SK-N-SH (cell line): Measurements from ENCODE around the gene TRAK1.
"Not testable (repeated sequence)": the region's sequence is repeated elsewhere in the genome, so short reads cannot be mapped to it uniquely, and the experiment has no call there.

Source experiments
- GABPA ChIP-seq: IDR thresholded peaks from 2 replicates; pipeline ENCODE4 v1.4.0; 2012; ENCODE audit warnings: low read depth, mild to moderate bottlenecking
- JUND ChIP-seq: IDR thresholded peaks from 2 replicates; pipeline ENCODE4 v1.4.0; 2012
- MAX ChIP-seq: IDR thresholded peaks from 2 replicates; pipeline ENCODE4 v1.4.0; 2012; ENCODE audit warnings: low read depth
- TF ChIP-seq, protein P1 (sequence below): IDR thresholded peaks from 2 replicates; pipeline ENCODE4 v1.4.0; 2012; ENCODE audit warnings: low read depth, borderline replicate concordance

DNA sequence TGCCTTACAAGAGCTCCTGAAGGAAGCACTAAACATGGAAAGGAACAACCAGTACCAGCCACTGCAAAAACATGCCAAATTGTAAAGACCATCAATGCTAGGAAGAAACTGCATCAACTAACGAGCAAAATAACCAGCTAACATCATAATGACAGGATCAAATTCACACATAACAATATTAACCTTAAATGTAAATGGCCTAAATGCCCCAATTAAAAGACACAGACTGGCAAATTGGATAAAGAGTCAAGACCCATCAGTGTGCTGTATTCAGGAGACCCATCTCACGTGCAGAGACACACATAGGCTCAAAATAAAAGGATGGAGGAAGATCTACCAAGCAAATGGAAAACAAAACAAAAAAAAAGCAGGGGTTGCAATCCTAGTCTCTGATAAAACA, 14.8 kb downstream of the TRAK1 start:
- TF ChIP-seq MAX, JUND, GABPA: not testable (repeated sequence)
- TF ChIP-seq, protein P1, sequence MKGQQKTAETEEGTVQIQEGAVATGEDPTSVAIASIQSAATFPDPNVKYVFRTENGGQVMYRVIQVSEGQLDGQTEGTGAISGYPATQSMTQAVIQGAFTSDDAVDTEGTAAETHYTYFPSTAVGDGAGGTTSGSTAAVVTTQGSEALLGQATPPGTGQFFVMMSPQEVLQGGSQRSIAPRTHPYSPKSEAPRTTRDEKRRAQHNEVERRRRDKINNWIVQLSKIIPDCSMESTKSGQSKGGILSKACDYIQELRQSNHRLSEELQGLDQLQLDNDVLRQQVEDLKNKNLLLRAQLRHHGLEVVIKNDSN = not testable (repeated sequence)
